Natural killer cell (primary cell): ENCODE data around the gene TMEM212. TPM values are rescaled to one million over a fixed set of nuclear protein-coding genes. Genes with fewer than 3 reads are reported as not detected.

Experiments
- ATAC-seq, 3 donors: fragments of 150-1000 bp in 2 of 3; fragments of 200-7000 bp in 1 of 3; cut with Tn5 transposase; 1 replicate in 1 of 3; 2 replicates in 2 of 3; pipeline ENCODE4 v1.10.0; 2021; ENCODE audit warnings: mild to moderate bottlenecking in 2 of 3, moderate library complexity in 2 of 3
- DNase-seq, 2 donors: peaks; one replicate each; pipeline versions ENCODE4 v3.0.0 to v3.0.0-alpha.2; 2013 to 2021; ENCODE audit warnings: mixed read lengths in 1 of 2
- H3K27ac ChIP-seq: one replicate; pipeline ENCODE4 v1.5.1; 2013; ENCODE audit warnings: mild to moderate bottlenecking, low read length
- H3K27me3 ChIP-seq: one replicate; pipeline ENCODE4 v1.6.1; 2013; ENCODE audit warnings: low read length; ENCODE audit not compliant: control insufficient read depth, insufficient read depth
- H3K36me3 ChIP-seq: one replicate; pipeline ENCODE4 v1.6.1; 2013; ENCODE audit warnings: low read length; ENCODE audit not compliant: control insufficient read depth, insufficient read depth
- H3K4me1 ChIP-seq: one replicate; pipeline ENCODE4 v1.6.1; 2013; ENCODE audit warnings: low read length; ENCODE audit not compliant: control insufficient read depth, insufficient read depth
- H3K4me3 ChIP-seq: one replicate; pipeline ENCODE4 v1.5.1; 2013; ENCODE audit warnings: low read length
- H3K9me3 ChIP-seq: one replicate; pipeline ENCODE4 v1.6.1; 2013; ENCODE audit warnings: low read length; ENCODE audit not compliant: control insufficient read depth, insufficient read depth
- H3K27ac Mint-ChIP-seq, 2 donors: one replicate each; pipeline ENCODE4 v1.8.0; 2022; ENCODE audit warnings: mild to moderate bottlenecking in 2 of 2, mixed read lengths in 2 of 2, moderate library complexity in 1 of 2
- H3K27me3 Mint-ChIP-seq, 2 donors: one replicate each; pipeline ENCODE4 v1.8.0; 2022; ENCODE audit warnings: low read depth in 2 of 2, mixed read lengths in 2 of 2
- H3K36me3 Mint-ChIP-seq: one replicate; pipeline ENCODE4 v1.8.0; 2022; ENCODE audit warnings: mixed read lengths
- H3K4me1 Mint-ChIP-seq, 2 donors: one replicate each; pipeline ENCODE4 v1.8.0; 2022; ENCODE audit warnings: mixed read lengths in 2 of 2
- H3K4me3 Mint-ChIP-seq: one replicate; pipeline ENCODE4 v1.8.0; 2022; ENCODE audit warnings: mild to moderate bottlenecking, moderate library complexity, mixed read lengths
- H3K9me3 Mint-ChIP-seq, 2 donors: one replicate each; pipeline ENCODE4 v1.8.0; 2022; ENCODE audit warnings: mixed read lengths in 2 of 2
- WGBS: methylation state at CpG from one replicate; pipeline ENCODE4 v1.1.7; 2013; ENCODE audit warnings: missing lambda C conversion rate; ENCODE audit not compliant: insufficient coverage; 5-methylcytosine and 5-hydroxymethylcytosine counted together
- intact Hi-C: fragments of 100-400 bp; cut with micrococcal nuclease; formaldehyde crosslinking; loops from one replicate; pipeline ENCODE4 v1.14.2; 2022
- total RNA-seq, 4 donors: library from RNA; stranded (reverse); fragments of 120-200 nt in 1 of 4; gene quantifications; one replicate each; pipeline versions ENCODE4 v1.2.3 to v1.2.4, GENCODE V29; 2013 to 2022
- TF ChIP-seq, protein P1 (sequence below): fragments of 200-600 bp; IDR thresholded peaks from one replicate; pipeline ENCODE4 v1.8.0; 2022; ENCODE audit warnings: antibody characterized with exemption

The TMEM212 gene
- total RNA-seq, 3 donors from 2014 or later (not counting 1 experiment from before 2014, with no cell fraction given): not detected

- 82% methylated on average over 5 of the region's 5 CpGs for WGBS
- peaks cover under 1% of the 10 kb centered on the region for H3K4me1 ChIP-seq
- Mint-ChIP-seq H3K9me3 (no peaks in the 10 kb centered on the region), H3K27me3 (peaks cover 5 to 24% of the 10 kb centered on the region in 2 donors), H3K4me1 (no peaks in the 10 kb centered on the region), H3K4me3 (no peak overlapping the region), H3K27ac (no peak overlapping the region), H3K36me3 (no peaks in the 10 kb centered on the region)
- H3K27ac ChIP-seq: no peak overlapping the region
- ATAC-seq: no peak
- no peak overlapping the region for H3K4me3 ChIP-seq
- no peaks in the 10 kb centered on the region for H3K36me3 ChIP-seq
- H3K27me3 ChIP-seq: no peaks in the 10 kb centered on the region
- TF ChIP-seq, protein P1, sequence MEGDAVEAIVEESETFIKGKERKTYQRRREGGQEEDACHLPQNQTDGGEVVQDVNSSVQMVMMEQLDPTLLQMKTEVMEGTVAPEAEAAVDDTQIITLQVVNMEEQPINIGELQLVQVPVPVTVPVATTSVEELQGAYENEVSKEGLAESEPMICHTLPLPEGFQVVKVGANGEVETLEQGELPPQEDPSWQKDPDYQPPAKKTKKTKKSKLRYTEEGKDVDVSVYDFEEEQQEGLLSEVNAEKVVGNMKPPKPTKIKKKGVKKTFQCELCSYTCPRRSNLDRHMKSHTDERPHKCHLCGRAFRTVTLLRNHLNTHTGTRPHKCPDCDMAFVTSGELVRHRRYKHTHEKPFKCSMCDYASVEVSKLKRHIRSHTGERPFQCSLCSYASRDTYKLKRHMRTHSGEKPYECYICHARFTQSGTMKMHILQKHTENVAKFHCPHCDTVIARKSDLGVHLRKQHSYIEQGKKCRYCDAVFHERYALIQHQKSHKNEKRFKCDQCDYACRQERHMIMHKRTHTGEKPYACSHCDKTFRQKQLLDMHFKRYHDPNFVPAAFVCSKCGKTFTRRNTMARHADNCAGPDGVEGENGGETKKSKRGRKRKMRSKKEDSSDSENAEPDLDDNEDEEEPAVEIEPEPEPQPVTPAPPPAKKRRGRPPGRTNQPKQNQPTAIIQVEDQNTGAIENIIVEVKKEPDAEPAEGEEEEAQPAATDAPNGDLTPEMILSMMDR: no peak
- H3K9me3 ChIP-seq: no peaks in the 10 kb centered on the region
- no peak for DNase-seq
- intact Hi-C loops: loop anchor here (2.0 to 10.0 kb wide), 3 partner anchors 188 to 870 kb away; no protein-coding TSS in a partner anchor
These were observed 8.0 kb upstream of the TMEM212 start for GRCh38 chr3:171835116-171835515.

GRCh38 chr3:171835613-171836012, 7.5 kb upstream of the TMEM212 start:
- no peaks in the 10 kb centered on the region for H3K9me3 ChIP-seq
- no peaks in the 10 kb centered on the region for H3K4me1 ChIP-seq
- TF ChIP-seq, protein P1: no peak
- no peak for DNase-seq
- H3K27me3 ChIP-seq: no peaks in the 10 kb centered on the region
- Mint-ChIP-seq H3K9me3 (no peaks in the 10 kb centered on the region), H3K4me3 (no peak overlapping the region), H3K36me3 (no peaks in the 10 kb centered on the region), H3K4me1 (no peaks in the 10 kb centered on the region), H3K27ac (no peak overlapping the region), H3K27me3 (peaks cover 5 to 29% of the 10 kb centered on the region in 2 donors)
- 87% methylated on average over 2 of the region's 2 CpGs for WGBS
- no peaks in the 10 kb centered on the region for H3K36me3 ChIP-seq
- H3K27ac ChIP-seq: no peak overlapping the region
- intact Hi-C loops: loop anchor here (2.0 to 10.0 kb wide), 3 partner anchors 189 to 871 kb away; no protein-coding TSS in a partner anchor
- ATAC-seq: no peak
- no peak overlapping the region for H3K4me3 ChIP-seq

- Mint-ChIP-seq H3K27ac (no peak overlapping the region), H3K27me3 (peaks cover 5 to 31% of the 10 kb centered on the region in 2 donors), H3K4me1 (no peaks in the 10 kb centered on the region), H3K36me3 (no peaks in the 10 kb centered on the region), H3K9me3 (no peaks in the 10 kb centered on the region), H3K4me3 (no peak overlapping the region)
- DNase-seq: no peak
- TF ChIP-seq, protein P1: no peak
- Histone ChIP-seq H3K36me3 (no peaks in the 10 kb centered on the region), H3K27me3 (no peaks in the 10 kb centered on the region), H3K9me3 (no peaks in the 10 kb centered on the region), H3K4me3 (no peak overlapping the region), H3K27ac (no peak overlapping the region), H3K4me1 (no peaks in the 10 kb centered on the region)
- intact Hi-C loops: loop anchor here (10.0 kb wide), 1 partner anchor 872 kb away; no protein-coding TSS in a partner anchor
- WGBS: 89% methylated on average over 3 of the region's 3 CpGs
- no peak for ATAC-seq
These were observed 6.3 kb upstream of the TMEM212 start for GRCh38 chr3:171836855-171837254.

- intact Hi-C loops: loop anchor here (10.0 kb wide), 1 partner anchor 873 kb away; no protein-coding TSS in a partner anchor
- Histone ChIP-seq H3K27me3 (no peaks in the 10 kb centered on the region), H3K36me3 (no peaks in the 10 kb centered on the region), H3K4me3 (no peak overlapping the region), H3K9me3 (no peaks in the 10 kb centered on the region), H3K27ac (no peak overlapping the region), H3K4me1 (no peaks in the 10 kb centered on the region)
- TF ChIP-seq, protein P1: no peak
- DNase-seq: no peak
- Mint-ChIP-seq H3K27me3 (peaks cover 5 to 24% of the 10 kb centered on the region in 2 donors), H3K4me1 (no peaks in the 10 kb centered on the region), H3K36me3 (no peaks in the 10 kb centered on the region), H3K27ac (no peak overlapping the region), H3K4me3 (no peak overlapping the region), H3K9me3 (no peaks in the 10 kb centered on the region)
- ATAC-seq: no peak
These were observed 5.5 kb upstream of the TMEM212 start for GRCh38 chr3:171837698-171838097.
